ENCODE results near the gene CRELD1.

CRELD1 gene

GRCh38 chr3:9917820-9918219 is 15.8 kb upstream of the CRELD1 start:
- Histone ChIP-seq H3K27me3 (ENCODE audit: control insufficient read depth, insufficient read depth, low read length) (no peaks in the 10 kb centered on the region), H3K4me2 (ENCODE audit: low read length) (peak overlapping the region; percentile 92), H3K4me1 (ENCODE audit: control insufficient read depth, insufficient read depth, low read length) (peaks cover 47% of the 10 kb centered on the region), H3K9ac (ENCODE audit: low read depth, low read length) (peak overlapping the region; percentile 83), H3K9me3 (replicated peaks; ENCODE audit: low read length) (no peaks in the 10 kb centered on the region), H3K36me3 (ENCODE audit: insufficient read depth, low read length) (peaks cover 5% of the 10 kb centered on the region), H3K4me3 (ENCODE audit: low read length) (peak overlapping the region; percentile 69)

- Histone ChIP-seq H3K4me2 (ENCODE audit: low read length) (peak overlapping the region; percentile 92), H3K9me3 (replicated peaks; ENCODE audit: low read length) (no peaks in the 10 kb centered on the region), H3K36me3 (ENCODE audit: insufficient read depth, low read length) (peaks cover 5% of the 10 kb centered on the region), H3K4me1 (ENCODE audit: control insufficient read depth, insufficient read depth, low read length) (peaks cover 46% of the 10 kb centered on the region), H3K27me3 (ENCODE audit: control insufficient read depth, insufficient read depth, low read length) (no peaks in the 10 kb centered on the region), H3K9ac (ENCODE audit: low read depth, low read length) (no peak overlapping the region), H3K4me3 (ENCODE audit: low read length) (peak overlapping the region; percentile 69)
Observed at GRCh38 chr3:9918261-9919038, 15.2 kb upstream of the CRELD1 start.

- H3K9ac ChIP-seq (ENCODE audit: low read depth, low read length) = no peak overlapping the region
- peaks cover 24% of the 10 kb centered on the region for H3K36me3 ChIP-seq (ENCODE audit: insufficient read depth, low read length)
- H3K9me3 ChIP-seq (replicated peaks; ENCODE audit: low read length) = no peaks in the 10 kb centered on the region
- peaks cover 9% of the 10 kb centered on the region for H3K4me1 ChIP-seq (ENCODE audit: control insufficient read depth, insufficient read depth, low read length)
- H3K4me3 ChIP-seq (ENCODE audit: low read length) = no peak overlapping the region
- H3K27me3 ChIP-seq (ENCODE audit: control insufficient read depth, insufficient read depth, low read length) = no peaks in the 10 kb centered on the region
- no peak overlapping the region for H3K4me2 ChIP-seq (ENCODE audit: low read length)
Observed at GRCh38 chr3:9928158-9928557, 5.5 kb upstream of the CRELD1 start.

- H3K36me3 ChIP-seq (ENCODE audit: insufficient read depth, low read length) = peaks cover 14% of the 10 kb centered on the region
- H3K4me3 ChIP-seq (ENCODE audit: low read length) = no peak overlapping the region
- H3K9me3 ChIP-seq (replicated peaks; ENCODE audit: low read length) = no peaks in the 10 kb centered on the region
- H3K4me2 ChIP-seq (ENCODE audit: low read length) = no peak overlapping the region
- no peaks in the 10 kb centered on the region for H3K27me3 ChIP-seq (ENCODE audit: control insufficient read depth, insufficient read depth, low read length)
- no peak overlapping the region for H3K9ac ChIP-seq (ENCODE audit: low read depth, low read length)
- peaks cover 24% of the 10 kb centered on the region for H3K4me1 ChIP-seq (ENCODE audit: control insufficient read depth, insufficient read depth, low read length)
Observed at GRCh38 chr3:9930804-9931418, 2.7 kb upstream of the CRELD1 start.

- H3K9ac ChIP-seq (ENCODE audit: low read depth, low read length) = peak overlapping the region; percentile 78
- peak overlapping the region; percentile 92 for H3K4me2 ChIP-seq (ENCODE audit: low read length)
- H3K36me3 ChIP-seq (ENCODE audit: insufficient read depth, low read length) = peaks cover 12% of the 10 kb centered on the region
- no peaks in the 10 kb centered on the region for H3K27me3 ChIP-seq (ENCODE audit: control insufficient read depth, insufficient read depth, low read length)
- no peaks in the 10 kb centered on the region for H3K9me3 ChIP-seq (replicated peaks; ENCODE audit: low read length)
- peak overlapping the region; percentile 90 for H3K4me3 ChIP-seq (ENCODE audit: low read length)
- H3K4me1 ChIP-seq (ENCODE audit: control insufficient read depth, insufficient read depth, low read length) = peaks cover 24% of the 10 kb centered on the region
Observed at GRCh38 chr3:9932535-9932842, 1.1 kb upstream of the CRELD1 start.

- Histone ChIP-seq H3K4me3 (ENCODE audit: low read length) (peak overlapping the region; percentile 90), H3K27me3 (ENCODE audit: control insufficient read depth, insufficient read depth, low read length) (no peaks in the 10 kb centered on the region), H3K4me1 (ENCODE audit: control insufficient read depth, insufficient read depth, low read length) (peaks cover 24% of the 10 kb centered on the region), H3K9ac (ENCODE audit: low read depth, low read length) (peak overlapping the region; percentile 78), H3K9me3 (replicated peaks; ENCODE audit: low read length) (no peaks in the 10 kb centered on the region), H3K36me3 (ENCODE audit: insufficient read depth, low read length) (peaks cover 12% of the 10 kb centered on the region), H3K4me2 (ENCODE audit: low read length) (peak overlapping the region; percentile 92)
Observed at GRCh38 chr3:9932843-9933560, 632 bp upstream of the CRELD1 start.

- Histone ChIP-seq H3K36me3 (ENCODE audit: insufficient read depth, low read length) (peaks cover 12% of the 10 kb centered on the region), H3K4me1 (ENCODE audit: control insufficient read depth, insufficient read depth, low read length) (peaks cover 24% of the 10 kb centered on the region), H3K9ac (ENCODE audit: low read depth, low read length) (peak overlapping the region; percentile 88), H3K4me2 (ENCODE audit: low read length) (peak overlapping the region; percentile 92), H3K9me3 (replicated peaks; ENCODE audit: low read length) (no peaks in the 10 kb centered on the region), H3K27me3 (ENCODE audit: control insufficient read depth, insufficient read depth, low read length) (no peaks in the 10 kb centered on the region), H3K4me3 (ENCODE audit: low read length) (peak overlapping the region; percentile 90)
Observed at GRCh38 chr3:9934235-9934621, 594 bp downstream of the CRELD1 start.

- Histone ChIP-seq H3K4me3 (ENCODE audit: low read length) (peak overlapping the region; percentile 90), H3K9me3 (replicated peaks; ENCODE audit: low read length) (no peaks in the 10 kb centered on the region), H3K4me1 (ENCODE audit: control insufficient read depth, insufficient read depth, low read length) (peaks cover 24% of the 10 kb centered on the region), H3K9ac (ENCODE audit: low read depth, low read length) (peak overlapping the region; percentile 88), H3K27me3 (ENCODE audit: control insufficient read depth, insufficient read depth, low read length) (no peaks in the 10 kb centered on the region), H3K4me2 (ENCODE audit: low read length) (peak overlapping the region; percentile 92), H3K36me3 (ENCODE audit: insufficient read depth, low read length) (peaks cover 12% of the 10 kb centered on the region)
Observed at GRCh38 chr3:9934993-9935392, 1.4 kb downstream of the CRELD1 start.

- Histone ChIP-seq H3K4me2 (ENCODE audit: low read length) (no peak overlapping the region), H3K9me3 (replicated peaks; ENCODE audit: low read length) (no peaks in the 10 kb centered on the region), H3K9ac (ENCODE audit: low read depth, low read length) (no peak overlapping the region), H3K4me3 (ENCODE audit: low read length) (no peak overlapping the region), H3K4me1 (ENCODE audit: control insufficient read depth, insufficient read depth, low read length) (peaks cover 24% of the 10 kb centered on the region), H3K36me3 (ENCODE audit: insufficient read depth, low read length) (peaks cover 3% of the 10 kb centered on the region), H3K27me3 (ENCODE audit: control insufficient read depth, insufficient read depth, low read length) (no peaks in the 10 kb centered on the region)
Observed at GRCh38 chr3:9935966-9936510, 2.4 kb downstream of the CRELD1 start.

- Histone ChIP-seq H3K4me3 (ENCODE audit: low read length) (no peak overlapping the region), H3K4me2 (ENCODE audit: low read length) (no peak overlapping the region), H3K27me3 (ENCODE audit: control insufficient read depth, insufficient read depth, low read length) (no peaks in the 10 kb centered on the region), H3K9me3 (replicated peaks; ENCODE audit: low read length) (no peaks in the 10 kb centered on the region), H3K36me3 (ENCODE audit: insufficient read depth, low read length) (peaks cover 3% of the 10 kb centered on the region), H3K4me1 (ENCODE audit: control insufficient read depth, insufficient read depth, low read length) (peaks cover 20% of the 10 kb centered on the region), H3K9ac (ENCODE audit: low read depth, low read length) (no peak overlapping the region)
Observed at GRCh38 chr3:9937486-9938238, 4.0 kb downstream of the CRELD1 start.

GRCh38 chr3:9938966-9939365 is 5.3 kb downstream of the CRELD1 start:
- peaks cover 3% of the 10 kb centered on the region for H3K36me3 ChIP-seq (ENCODE audit: insufficient read depth, low read length)
- H3K27me3 ChIP-seq (ENCODE audit: control insufficient read depth, insufficient read depth, low read length) = no peaks in the 10 kb centered on the region
- no peak overlapping the region for H3K4me3 ChIP-seq (ENCODE audit: low read length)
- peaks cover 13% of the 10 kb centered on the region for H3K4me1 ChIP-seq (ENCODE audit: control insufficient read depth, insufficient read depth, low read length)
- no peak overlapping the region for H3K9ac ChIP-seq (ENCODE audit: low read depth, low read length)
- no peaks in the 10 kb centered on the region for H3K9me3 ChIP-seq (replicated peaks; ENCODE audit: low read length)
- H3K4me2 ChIP-seq (ENCODE audit: low read length) = no peak overlapping the region

All from skeletal muscle satellite cell (primary cell).